Lung (tissue), 12 donors: Measurements from ENCODE around the gene PPP3R1. TPM values are rescaled to one million over a fixed set of nuclear protein-coding genes. Genes with fewer than 3 reads are reported as not detected.

Source experiments
- ATAC-seq: fragments of 200-7000 bp; cut with Tn5 transposase; one replicate; pipeline ENCODE4 v1.9.1; 2020; ENCODE audit warnings: moderate number of reproducible peaks; ENCODE audit not compliant: insufficient read depth, low FRiP score
- DNase-seq, 3 donors: peaks; one replicate each; pipeline ENCODE4 v3.0.0-alpha.2; 2013 to 2017
- H3K27ac ChIP-seq, 2 donors: one replicate each; pipeline ENCODE4 v1.5.1; 2013; ENCODE audit warnings: mild to moderate bottlenecking in 2 of 2, moderate library complexity in 2 of 2, control low read depth in 1 of 2, inconsistent platforms in 1 of 2, low read depth in 1 of 2, low read length in 1 of 2
- H3K27me3 ChIP-seq, 3 donors: one replicate each; pipeline ENCODE4 v1.5.1; 2013; ENCODE audit warnings: low read length in 2 of 3; ENCODE audit not compliant: control insufficient read depth in 3 of 3, insufficient read depth in 3 of 3
- H3K36me3 ChIP-seq, 4 donors: one replicate each; pipeline ENCODE4 v1.5.1; 2013; ENCODE audit warnings: low read length in 4 of 4, mild to moderate bottlenecking in 1 of 4, moderate library complexity in 1 of 4; ENCODE audit not compliant: control insufficient read depth in 4 of 4, insufficient read depth in 4 of 4
- H3K4me1 ChIP-seq, 5 donors: one replicate each; pipeline ENCODE4 v1.5.1; 2013; ENCODE audit warnings: low read length in 5 of 5, mild to moderate bottlenecking in 2 of 5, moderate library complexity in 1 of 5; ENCODE audit not compliant: control insufficient read depth in 5 of 5, insufficient read depth in 5 of 5
- H3K4me3 ChIP-seq: one replicate; pipeline ENCODE4 v1.5.1; 2013; ENCODE audit warnings: mild to moderate bottlenecking, control low read depth, moderate library complexity
- H3K9ac ChIP-seq, 2 donors: one replicate each; pipeline ENCODE4 v1.5.1; 2013; ENCODE audit warnings: low read length in 2 of 2, control low read depth in 1 of 2; ENCODE audit not compliant: insufficient read depth in 1 of 2
- H3K9me3 ChIP-seq, 4 donors: one replicate each; pipeline ENCODE4 v1.5.1; 2013; ENCODE audit warnings: low read length in 3 of 4, mild to moderate bottlenecking in 1 of 4, moderate library complexity in 1 of 4; ENCODE audit not compliant: control insufficient read depth in 4 of 4, insufficient read depth in 3 of 4
- WGBS, 2 donors: extraction: QIAGEN DNeasy Blood & Tissue Kit; methylation state at CpG; one replicate each; pipeline ENCODE4 v1.1.7; 2013; 5-methylcytosine and 5-hydroxymethylcytosine counted together
- polyA plus RNA-seq, 2 donors: library from polyadenylated mRNA; stranded (reverse); fragments of 200-250 nt; gene quantifications; one replicate each; pipeline ENCODE4 v1.2.1, GENCODE V29; 2013
- total RNA-seq, 2 donors: library from RNA; depleted of rRNA in 1 of 2; stranded (reverse); fragments of >200 nt in 1 of 2; gene quantifications; one replicate each; pipeline ENCODE4 v1.2.1, GENCODE V29; 2014 to 2021
- TF ChIP-seq, protein P1 (sequence below): IDR thresholded peaks from 2 replicates; pipeline ENCODE4 v1.5.1; 2012; ENCODE audit warnings: mild to moderate bottlenecking; ENCODE audit errors: control extremely low read depth, extremely low read depth
- donor health status: control.
- donor health status: control.
- donor health status: Bipolar disorder and iron deficiency.
- donor health status: healthy.
- donor health status: DM: yes; HTN: yes; CAD: no.

PPP3R1 gene
- total and polyA plus RNA-seq, 4 donors = 20.8 to 69.7 (median 36.8) TPM

DNA sequence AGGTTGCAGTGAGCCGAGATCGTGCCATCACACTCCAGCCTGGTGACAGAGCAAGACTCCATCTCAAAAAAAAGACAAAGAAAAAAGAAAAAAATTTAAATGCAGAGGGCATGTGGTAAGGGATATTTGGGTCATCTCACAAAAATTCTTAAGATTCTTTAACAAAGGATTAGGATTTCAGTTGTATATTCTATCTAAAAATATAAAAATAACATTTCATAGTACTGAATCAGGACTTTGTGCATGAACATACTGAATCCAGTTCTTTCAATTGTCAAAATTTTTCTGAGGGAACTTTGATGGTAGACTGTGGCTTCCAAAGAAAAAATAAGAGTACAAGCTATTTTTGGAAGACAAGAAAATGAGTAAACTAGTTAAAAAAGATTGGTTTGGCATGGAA is 6.5 kb upstream of the PPP3R1 start:
- WGBS, 2 donors = 97 to 98% methylated on average over 2 of the region's 2 CpGs
- Histone ChIP-seq H3K9me3 (no peaks in the 10 kb centered on the region), H3K27me3 (no peaks in the 10 kb centered on the region), H3K4me1 (peaks cover 0 to 9% (median 0%) of the 10 kb centered on the region in 5 donors), H3K27ac (no peak overlapping the region), H3K36me3 (no peaks in the 10 kb centered on the region), H3K9ac (no peak overlapping the region), H3K4me3 (no peak overlapping the region)
- no peak for ATAC-seq
- no peak for DNase-seq
- TF ChIP-seq, protein P1, sequence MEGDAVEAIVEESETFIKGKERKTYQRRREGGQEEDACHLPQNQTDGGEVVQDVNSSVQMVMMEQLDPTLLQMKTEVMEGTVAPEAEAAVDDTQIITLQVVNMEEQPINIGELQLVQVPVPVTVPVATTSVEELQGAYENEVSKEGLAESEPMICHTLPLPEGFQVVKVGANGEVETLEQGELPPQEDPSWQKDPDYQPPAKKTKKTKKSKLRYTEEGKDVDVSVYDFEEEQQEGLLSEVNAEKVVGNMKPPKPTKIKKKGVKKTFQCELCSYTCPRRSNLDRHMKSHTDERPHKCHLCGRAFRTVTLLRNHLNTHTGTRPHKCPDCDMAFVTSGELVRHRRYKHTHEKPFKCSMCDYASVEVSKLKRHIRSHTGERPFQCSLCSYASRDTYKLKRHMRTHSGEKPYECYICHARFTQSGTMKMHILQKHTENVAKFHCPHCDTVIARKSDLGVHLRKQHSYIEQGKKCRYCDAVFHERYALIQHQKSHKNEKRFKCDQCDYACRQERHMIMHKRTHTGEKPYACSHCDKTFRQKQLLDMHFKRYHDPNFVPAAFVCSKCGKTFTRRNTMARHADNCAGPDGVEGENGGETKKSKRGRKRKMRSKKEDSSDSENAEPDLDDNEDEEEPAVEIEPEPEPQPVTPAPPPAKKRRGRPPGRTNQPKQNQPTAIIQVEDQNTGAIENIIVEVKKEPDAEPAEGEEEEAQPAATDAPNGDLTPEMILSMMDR = no peak

DNA sequence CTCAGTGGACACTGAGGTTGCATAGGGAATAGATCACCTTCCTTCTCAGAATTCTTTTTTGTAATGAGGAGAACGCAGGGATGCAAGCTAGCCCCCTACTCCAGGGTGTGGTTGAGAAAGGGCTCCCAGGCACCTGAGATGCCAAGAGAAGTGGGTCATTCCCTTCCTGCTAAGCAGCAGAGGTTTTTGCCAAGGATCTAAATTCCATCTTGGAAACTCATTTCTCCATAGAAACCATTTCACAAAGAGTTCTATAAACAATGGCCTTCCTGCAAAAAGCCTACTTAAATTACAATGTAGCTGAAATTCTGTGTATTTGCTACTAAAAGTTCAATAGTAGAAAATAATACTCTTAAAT is 3.7 kb upstream of the PPP3R1 start:
- no peaks in the 10 kb centered on the region for H3K36me3 ChIP-seq
- peak in 1 of 3 donors; percentile 24 for DNase-seq
- no peak overlapping the region for H3K9ac ChIP-seq
- H3K9me3 ChIP-seq = no peaks in the 10 kb centered on the region
- no peak overlapping the region for H3K27ac ChIP-seq
- H3K4me3 ChIP-seq = no peak overlapping the region
- TF ChIP-seq, protein P1 = no peak
- WGBS, 2 donors = 76 to 79% methylated on average over 1 of the region's 1 CpG
- no peak for ATAC-seq
- H3K27me3 ChIP-seq = no peaks in the 10 kb centered on the region
- peaks cover 0 to 10% (median 0%) of the 10 kb centered on the region in 5 donors for H3K4me1 ChIP-seq

DNA sequence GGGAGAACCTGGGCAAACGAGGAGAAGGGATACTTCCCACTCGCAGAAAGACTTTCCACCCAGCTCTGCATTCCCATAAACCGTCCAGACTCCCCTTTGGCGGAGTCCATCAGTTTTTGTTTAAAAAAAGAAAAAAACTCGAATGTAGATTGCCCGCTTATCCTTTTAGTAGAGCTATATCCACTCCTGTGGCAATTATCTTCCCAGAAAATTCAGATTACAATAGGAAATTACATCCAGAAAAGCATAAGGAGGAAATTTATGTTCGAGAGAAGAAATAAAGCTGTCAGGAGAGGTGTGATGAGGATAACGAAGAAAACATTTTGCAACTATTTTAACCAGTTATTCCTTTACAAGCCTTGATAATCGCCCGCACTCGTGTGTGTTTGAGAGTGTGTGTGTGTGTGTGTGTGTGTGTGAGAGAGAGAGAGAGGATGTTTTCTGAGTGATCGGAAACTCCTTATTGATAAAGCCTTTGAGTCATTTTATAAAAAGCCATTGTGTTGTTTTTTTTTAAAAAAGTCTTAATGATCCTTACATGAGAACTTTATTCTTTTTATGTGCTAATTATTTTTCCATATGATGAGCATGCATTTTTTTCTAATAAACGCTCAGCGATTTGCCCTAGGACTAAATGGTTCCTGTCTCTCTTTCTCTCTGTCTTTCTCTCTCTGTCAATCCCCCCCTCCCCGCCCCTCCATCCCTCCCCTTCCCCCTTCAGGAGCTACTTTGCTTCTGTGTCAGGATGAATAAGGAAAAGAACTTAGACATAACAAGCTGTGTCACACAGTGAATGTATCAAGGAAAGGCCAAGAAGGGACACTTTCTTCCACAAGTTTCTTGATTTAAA is 1.1 kb upstream of the PPP3R1 start:
- peak; percentile 34 to 79 (median 56) for DNase-seq
- Histone ChIP-seq H3K9ac (peak overlapping the region; percentile 90 to 95), H3K27me3 (no peaks in the 10 kb centered on the region), H3K27ac (peak overlapping the region; percentile 78 to 99), H3K9me3 (no peaks in the 10 kb centered on the region), H3K4me3 (peak overlapping the region; percentile 76), H3K36me3 (peaks cover 0 to 4% (median 0%) of the 10 kb centered on the region in 4 donors), H3K4me1 (peaks cover 0 to 33% (median 10%) of the 10 kb centered on the region in 5 donors)
- TF ChIP-seq, protein P1 = no peak
- WGBS, 2 donors = 0% methylated on average over 15 of the region's 15 CpGs
- ATAC-seq = no peak
